Progenitor cell of endocrine pancreas (in vitro differentiated cells): ENCODE data around the gene OMG. TPM values are rescaled to one million over a fixed set of nuclear protein-coding genes. Genes with fewer than 3 reads are reported as not detected.
"Not testable (repeated sequence)": the region's sequence is repeated elsewhere in the genome, so short reads cannot be mapped to it uniquely, and the experiment has no call there.

Experiments used
- DNase-seq: peaks from one replicate; pipeline ENCODE4 v3.0.0; 2021; ENCODE audit warnings: low spot score; ENCODE audit not compliant: unreplicated experiment
- H3K27ac Mint-ChIP-seq: 2 replicates; pipeline ENCODE4 v1.8.0; 2021; ENCODE audit warnings: mild to moderate bottlenecking, moderate library complexity, mixed read lengths
- H3K27me3 Mint-ChIP-seq: 2 replicates; pipeline ENCODE4 v1.8.0; 2021; ENCODE audit warnings: mixed read lengths
- H3K36me3 Mint-ChIP-seq: 2 replicates; pipeline ENCODE4 v1.8.0; 2022; ENCODE audit warnings: mixed read lengths; ENCODE audit not compliant: insufficient read depth
- H3K4me1 Mint-ChIP-seq: 2 replicates; pipeline ENCODE4 v1.8.0; 2021; ENCODE audit warnings: low read depth, mixed read lengths
- H3K4me3 Mint-ChIP-seq: 2 replicates; pipeline ENCODE4 v1.8.0; 2021; ENCODE audit warnings: low read depth, mild to moderate bottlenecking, moderate library complexity, mixed read lengths
- H3K9me3 Mint-ChIP-seq: 2 replicates; pipeline ENCODE4 v1.8.0; 2021; ENCODE audit warnings: low read depth, mixed read lengths
- total RNA-seq: library from RNA; stranded (reverse); gene quantifications from 2 replicates; pipeline ENCODE4 v1.2.1, GENCODE V29; 2021
- TF ChIP-seq, protein P1 (sequence below): fragments of 200-600 bp; sonication (generic); IDR thresholded peaks from one replicate; pipeline ENCODE4 v1.5.0; 2021; ENCODE audit warnings: antibody characterized with exemption, mild to moderate bottlenecking; ENCODE audit not compliant: unreplicated experiment

Gene OMG
- total RNA-seq, 1 donor from 2014 or later, result not detected

DNA sequence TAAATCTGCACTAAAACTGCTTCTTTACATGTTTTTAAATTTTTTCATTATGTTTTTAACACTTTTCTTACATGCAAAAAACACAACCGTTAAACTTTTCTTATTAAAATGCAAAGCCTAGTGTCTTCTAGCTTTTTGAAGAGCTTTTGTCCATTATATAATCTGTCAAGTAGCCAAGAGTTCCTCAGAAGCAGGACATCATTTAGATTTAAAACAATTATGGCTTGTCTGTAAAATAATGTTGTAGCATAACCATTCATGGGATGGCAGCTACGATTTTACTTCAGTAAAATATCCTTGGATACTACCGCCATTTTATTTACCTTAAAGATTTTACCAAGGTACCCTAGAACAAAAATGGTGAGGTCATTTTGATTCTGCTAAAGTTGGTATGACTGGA, 2.8 kb downstream of the OMG start:
- Mint-ChIP-seq H3K4me1 (no peaks in the 10 kb centered on the region), H3K9me3 (no peaks in the 10 kb centered on the region), H3K36me3 (peaks cover 5% of the 10 kb centered on the region), H3K27ac (no peak overlapping the region), H3K4me3 (no peak overlapping the region), H3K27me3 (no peaks in the 10 kb centered on the region)
- DNase-seq, result no peak
- TF ChIP-seq, protein P1, sequence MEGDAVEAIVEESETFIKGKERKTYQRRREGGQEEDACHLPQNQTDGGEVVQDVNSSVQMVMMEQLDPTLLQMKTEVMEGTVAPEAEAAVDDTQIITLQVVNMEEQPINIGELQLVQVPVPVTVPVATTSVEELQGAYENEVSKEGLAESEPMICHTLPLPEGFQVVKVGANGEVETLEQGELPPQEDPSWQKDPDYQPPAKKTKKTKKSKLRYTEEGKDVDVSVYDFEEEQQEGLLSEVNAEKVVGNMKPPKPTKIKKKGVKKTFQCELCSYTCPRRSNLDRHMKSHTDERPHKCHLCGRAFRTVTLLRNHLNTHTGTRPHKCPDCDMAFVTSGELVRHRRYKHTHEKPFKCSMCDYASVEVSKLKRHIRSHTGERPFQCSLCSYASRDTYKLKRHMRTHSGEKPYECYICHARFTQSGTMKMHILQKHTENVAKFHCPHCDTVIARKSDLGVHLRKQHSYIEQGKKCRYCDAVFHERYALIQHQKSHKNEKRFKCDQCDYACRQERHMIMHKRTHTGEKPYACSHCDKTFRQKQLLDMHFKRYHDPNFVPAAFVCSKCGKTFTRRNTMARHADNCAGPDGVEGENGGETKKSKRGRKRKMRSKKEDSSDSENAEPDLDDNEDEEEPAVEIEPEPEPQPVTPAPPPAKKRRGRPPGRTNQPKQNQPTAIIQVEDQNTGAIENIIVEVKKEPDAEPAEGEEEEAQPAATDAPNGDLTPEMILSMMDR, result no peak

DNA sequence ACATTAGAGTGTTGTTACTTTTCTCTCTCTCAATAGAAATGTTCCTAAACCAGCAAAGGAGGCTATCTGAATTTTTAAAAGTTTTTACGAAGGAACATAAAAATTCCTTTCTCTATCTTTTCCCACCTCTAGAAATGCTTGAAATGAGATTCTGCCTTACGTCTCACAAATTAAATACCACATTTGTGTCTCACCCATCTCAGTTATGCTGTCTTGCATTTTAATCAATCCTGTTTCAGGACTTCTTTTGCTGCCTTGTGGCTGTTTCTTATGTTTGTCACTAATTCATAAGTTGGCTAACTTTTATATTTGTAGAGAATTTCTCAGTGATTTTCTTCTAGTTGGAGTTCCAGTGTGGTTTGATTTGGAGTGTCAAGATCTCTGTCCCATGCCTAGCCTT, 3.5 kb downstream of the OMG start:
- no peak for DNase-seq
- Mint-ChIP-seq H3K4me3 (no peak overlapping the region), H3K36me3 (peaks cover 5% of the 10 kb centered on the region), H3K27ac (peak overlapping the region; percentile 30), H3K27me3 (no peaks in the 10 kb centered on the region), H3K4me1 (no peaks in the 10 kb centered on the region), H3K9me3 (no peaks in the 10 kb centered on the region)
- TF ChIP-seq, protein P1, result no peak

DNA sequence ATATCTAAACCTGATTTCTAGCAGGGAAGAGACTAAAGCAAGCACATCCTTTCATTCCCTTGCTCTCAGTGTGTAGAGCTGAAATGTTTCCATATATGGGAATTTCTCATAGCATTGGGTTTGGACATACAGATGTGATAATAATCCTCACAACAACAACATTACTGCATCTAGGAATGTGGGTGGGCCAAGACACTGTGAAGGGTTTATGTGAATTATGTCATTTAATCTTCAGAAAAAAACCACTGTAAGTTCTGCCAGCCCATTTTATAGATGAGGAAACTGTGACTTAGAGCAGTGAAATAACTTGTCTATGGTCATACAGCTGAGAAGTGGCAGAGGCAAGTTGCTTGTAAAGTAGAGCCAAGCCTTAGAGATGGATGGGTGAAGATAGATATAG, 5.2 kb downstream of the OMG start:
- H3K27me3 Mint-ChIP-seq, result no peaks in the 10 kb centered on the region
- no peak overlapping the region for H3K4me3 Mint-ChIP-seq
- peaks cover 8% of the 10 kb centered on the region for H3K36me3 Mint-ChIP-seq
- no peak overlapping the region for H3K27ac Mint-ChIP-seq
- TF ChIP-seq, protein P1, result no peak
- no peaks in the 10 kb centered on the region for H3K4me1 Mint-ChIP-seq
- no peak for DNase-seq
- H3K9me3 Mint-ChIP-seq, result no peaks in the 10 kb centered on the region

DNA sequence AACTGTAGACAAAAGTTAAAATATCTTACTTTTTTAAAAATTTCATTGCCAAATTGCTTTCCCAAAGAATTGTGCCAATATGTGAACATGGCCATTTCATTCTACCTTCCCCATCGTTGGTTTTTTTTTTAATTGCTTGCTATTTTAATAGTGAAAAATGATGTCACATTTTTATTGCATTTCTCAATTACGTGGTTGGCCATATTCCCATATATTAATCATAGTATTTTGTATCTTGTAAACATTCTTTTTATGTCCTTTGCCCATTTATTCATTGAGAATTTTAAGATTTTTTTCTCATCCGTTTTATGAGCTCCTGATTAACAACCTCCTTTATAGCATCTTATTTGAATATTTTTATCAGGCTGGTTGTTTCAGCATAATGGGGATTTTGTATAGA, 7.2 kb downstream of the OMG start:
- no peaks in the 10 kb centered on the region for H3K27me3 Mint-ChIP-seq
- no peak for DNase-seq
- peak overlapping the region; percentile 29 for H3K27ac Mint-ChIP-seq
- no peak overlapping the region for H3K4me3 Mint-ChIP-seq
- TF ChIP-seq, protein P1, result no peak
- H3K9me3 Mint-ChIP-seq, result no peaks in the 10 kb centered on the region
- peaks cover 10% of the 10 kb centered on the region for H3K36me3 Mint-ChIP-seq
- H3K4me1 Mint-ChIP-seq, result no peaks in the 10 kb centered on the region

DNA sequence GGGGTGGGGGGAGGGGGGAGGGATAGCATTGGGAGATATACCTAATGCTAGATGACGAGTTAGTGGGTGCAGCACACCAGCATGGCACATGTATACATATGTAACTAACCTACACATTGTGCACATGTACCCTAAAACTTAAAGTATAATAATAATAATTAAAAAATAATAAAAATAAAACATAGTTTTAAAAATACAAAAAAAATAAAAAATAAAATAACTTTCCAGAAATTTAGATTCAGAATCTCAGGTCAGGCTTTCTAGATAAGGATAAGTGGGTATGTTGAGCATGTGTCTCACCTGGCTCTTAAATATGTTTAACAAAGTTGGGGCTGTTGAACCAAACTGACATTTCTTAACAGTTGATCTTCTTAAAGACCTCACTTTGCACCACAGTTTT, 9.1 kb downstream of the OMG start:
- DNase-seq, H3K4me1 Mint-ChIP-seq, H3K9me3 Mint-ChIP-seq, H3K27ac Mint-ChIP-seq, H3K27me3 Mint-ChIP-seq, H3K4me3 Mint-ChIP-seq: not testable (repeated sequence)
- peaks cover 12% of the 10 kb centered on the region for H3K36me3 Mint-ChIP-seq

DNA sequence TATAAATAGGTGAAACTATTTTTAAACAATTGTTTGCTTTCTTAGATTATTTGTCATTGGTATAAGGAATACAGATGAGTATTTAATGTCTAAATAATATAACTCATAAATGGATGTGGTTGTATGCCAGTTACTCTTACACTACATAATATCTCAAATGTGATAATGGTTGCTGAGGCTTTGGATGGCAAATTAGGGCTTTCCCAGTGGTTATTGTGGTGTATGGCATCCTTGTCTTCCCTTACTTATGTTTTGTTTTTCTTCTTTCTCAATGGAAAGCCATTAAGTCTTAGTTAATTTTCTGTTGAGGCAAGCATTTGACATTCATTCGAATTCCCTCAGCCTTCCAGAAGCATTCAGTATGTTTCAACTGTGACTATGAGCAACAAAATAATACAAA, 10.5 kb downstream of the OMG start:
- peaks cover 19% of the 10 kb centered on the region for H3K36me3 Mint-ChIP-seq
- no peak overlapping the region for H3K4me3 Mint-ChIP-seq
- H3K4me1 Mint-ChIP-seq, result no peaks in the 10 kb centered on the region
- H3K27me3 Mint-ChIP-seq, result no peaks in the 10 kb centered on the region
- TF ChIP-seq, protein P1, result peak; percentile 14
- H3K27ac Mint-ChIP-seq, result no peak overlapping the region
- DNase-seq, result no peak
- H3K9me3 Mint-ChIP-seq, result no peaks in the 10 kb centered on the region
